Endothelial cell of umbilical vein (primary cell): ENCODE results near the gene USP43. TPM values are rescaled to one million over a fixed set of nuclear protein-coding genes. Genes with fewer than 3 reads are reported as not detected.

Source experiments
- BruUV-seq: library from RNA; stranded (reverse); fragments of 400-500 nt; replicated peaks from 2 replicates; lab custom pipeline; 2021; lab: Mats Ljungman, UMichigan
- CTCF ChIA-PET: fragments of 300-600, 350-600 bp; sonication (Branson Sonifier 250); formaldehyde crosslinking; loops from one replicate; lab custom pipeline; 2021; ENCODE audit warnings: antibody characterized with exemption, inconsistent platforms; lab: Charles Lee
- POLR2A ChIA-PET: fragments of 300-600, 350-600 bp; sonication (Branson Sonifier 250); formaldehyde crosslinking; loops from one replicate; lab custom pipeline; 2021; ENCODE audit warnings: antibody characterized with exemption, inconsistent platforms; lab: Charles Lee
- DNase-seq: peaks from one replicate; pipeline ENCODE4 v3.0.0-alpha.2; 2011; ENCODE audit warnings: low read depth, low spot score
- FAIRE-seq: peaks from 2 replicates; lab custom pipeline; 2011; peaks lifted over from hg19 to GRCh38; lab: Jason Lieb, UNC
- H2AFZ ChIP-seq: 2 replicates; pipeline ENCODE4 v1.6.0; 2012; ENCODE audit warnings: low read depth, low read length, control low read depth, inconsistent platforms
- H3K27ac ChIP-seq: 2 replicates; pipeline ENCODE4 v1.5.1; 2011; ENCODE audit warnings: low read depth, mild to moderate bottlenecking, control low read depth, low read length, moderate library complexity; ENCODE audit not compliant: insufficient read depth
- H3K27me3 ChIP-seq, 2 experiments: 2 replicates each; pipeline versions ENCODE4 v1.6.0 to v1.6.1; 2011; ENCODE audit warnings: low read length in 2 of 2, mixed read lengths in 1 of 2; ENCODE audit not compliant: control insufficient read depth in 2 of 2, insufficient read depth in 2 of 2
- H3K36me3 ChIP-seq, 2 experiments: 2 replicates in 1 of 2; 3 replicates in 1 of 2; pipeline ENCODE4 v1.5.1; 2011; ENCODE audit warnings: low read length in 2 of 2, mild to moderate bottlenecking in 1 of 2, moderate library complexity in 1 of 2; ENCODE audit not compliant: control insufficient read depth in 2 of 2, insufficient read depth in 2 of 2; ENCODE audit errors: extremely low read depth in 1 of 2
- H3K4me1 ChIP-seq: 3 replicates; pipeline ENCODE4 v1.5.1; 2011; ENCODE audit warnings: mild to moderate bottlenecking, low read length; ENCODE audit not compliant: control insufficient read depth, insufficient read depth; ENCODE audit errors: extremely low read depth
- H3K4me2 ChIP-seq: 2 replicates; pipeline ENCODE4 v1.6.1; 2011; ENCODE audit warnings: low read length, control low read depth, mixed read lengths; ENCODE audit not compliant: insufficient read depth
- H3K4me3 ChIP-seq, 3 experiments: fragments of 200-600 bp in 1 of 3; sonication (generic), shearing (Covaris generic) in 1 of 3; replicated peaks in 1 of 3; 2 replicates each; pipeline ENCODE4 v1.5.1; 2011 to 2016; ENCODE audit warnings: control low read depth in 3 of 3, low read length in 3 of 3, mild to moderate bottlenecking in 2 of 3, inconsistent platforms in 1 of 3, low read depth in 1 of 3, moderate library complexity in 1 of 3; ENCODE audit not compliant: insufficient read depth in 1 of 3
- H3K79me2 ChIP-seq: 2 replicates; pipeline ENCODE4 v1.6.0; 2012; ENCODE audit warnings: low read length, inconsistent platforms; ENCODE audit not compliant: control insufficient read depth, insufficient read depth
- H3K9ac ChIP-seq: replicated peaks from 2 replicates; pipeline ENCODE3; 2011; ENCODE audit warnings: low read length, control low read depth; ENCODE audit not compliant: insufficient read depth; ENCODE audit errors: extremely low read depth
- H3K9me1 ChIP-seq: replicated peaks from 3 replicates; pipeline ENCODE4 v1.6.0; 2011; ENCODE audit warnings: mild to moderate bottlenecking, low read length; ENCODE audit not compliant: control insufficient read depth, insufficient read depth; ENCODE audit errors: extremely low read depth
- H3K9me3 ChIP-seq: replicated peaks from 2 replicates; pipeline ENCODE4 v1.5.1; 2012; ENCODE audit warnings: low read length, inconsistent platforms; ENCODE audit not compliant: control insufficient read depth, insufficient read depth
- H4K20me1 ChIP-seq: replicated peaks from 2 replicates; pipeline ENCODE3; 2011; ENCODE audit warnings: mild to moderate bottlenecking, low read length; ENCODE audit not compliant: control insufficient read depth, insufficient read depth; ENCODE audit errors: extremely low read depth
- EZH2 ChIP-seq: IDR thresholded peaks from 2 replicates; pipeline ENCODE4 v1.6.1; 2012; ENCODE audit warnings: borderline replicate concordance, low read depth, mild to moderate bottlenecking, moderate library complexity, low read length, inconsistent platforms; ENCODE audit not compliant: severe bottlenecking
- FOS ChIP-seq: IDR thresholded peaks from 2 replicates; pipeline ENCODE4 v1.6.1; 2011; ENCODE audit warnings: mild to moderate bottlenecking, low read length, moderate library complexity, borderline replicate concordance; ENCODE audit not compliant: insufficient read depth
- GATA2 ChIP-seq: IDR thresholded peaks from 2 replicates; pipeline ENCODE4 v1.7.0; 2011; ENCODE audit warnings: low read depth, mild to moderate bottlenecking, moderate library complexity, mixed read lengths, low read length; ENCODE audit not compliant: insufficient read length, insufficient read depth
- JUN ChIP-seq: IDR thresholded peaks from 2 replicates; pipeline ENCODE4 v1.6.1; 2011; ENCODE audit warnings: borderline replicate concordance, low read depth; ENCODE audit not compliant: insufficient read length, insufficient read depth
- MYC ChIP-seq: IDR thresholded peaks from one replicate; pipeline ENCODE4 v1.6.1; 2011; ENCODE audit warnings: mild to moderate bottlenecking, low read depth, low read length
- POLR2A ChIP-seq: IDR thresholded peaks from 2 replicates; pipeline ENCODE4 v1.6.1; 2012; ENCODE audit warnings: low read depth, mild to moderate bottlenecking, control low read depth, low read length
- POLR2AphosphoS5 ChIP-seq: IDR thresholded peaks from 2 replicates; pipeline ENCODE4 v1.6.1; 2012; ENCODE audit warnings: low read depth, mild to moderate bottlenecking, control low read depth, low read length, moderate library complexity; ENCODE audit not compliant: insufficient read depth
- dilution Hi-C: fragments of 300-500 bp; cut with MboI; formaldehyde crosslinking; loops from one replicate; pipeline ENCODE4 v1.15.0; 2019; ENCODE audit warnings: low sequenced_read_pairs; ENCODE audit not compliant: extremely low pct_ligation_motif_present
- intact Hi-C: fragments of 100-400 bp; cut with micrococcal nuclease; formaldehyde crosslinking; loops from one replicate; pipeline ENCODE4 v1.10.0; 2022
- polyA plus RNA-seq, 4 experiments: library from polyadenylated mRNA; depleted of rRNA in 3 of 4; stranded (reverse) in 3 of 4; unstranded in 1 of 4; fragments of >200 nt; gene quantifications; 2 replicates each; pipeline versions ENCODE4 v1.2.1 to v1.2.3, GENCODE V29; 2011 to 2012; ENCODE audit warnings: missing spikeins in 1 of 4
- total RNA-seq: library from RNA; stranded (reverse); gene quantifications from 2 replicates; pipeline ENCODE4 v1.2.3, GENCODE V29; 2021
- TF ChIP-seq, protein P1 (sequence below), 2 donors: IDR thresholded peaks; 1 replicate in 1 of 2; 2 replicates in 1 of 2; pipeline ENCODE4 v1.5.1; 2011; ENCODE audit warnings: low read length in 2 of 2, mild to moderate bottlenecking in 2 of 2, moderate library complexity in 2 of 2, control low read depth in 1 of 2, inconsistent platforms in 1 of 2, low read depth in 1 of 2; ENCODE audit not compliant: insufficient read depth in 1 of 2; ENCODE audit errors: extremely low read depth in 1 of 2
- TF ChIP-seq, protein P2 (sequence below): IDR thresholded peaks from 2 replicates; pipeline ENCODE4 v1.6.1; 2011; ENCODE audit not compliant: insufficient read depth, insufficient read length

USP43 gene
- total and polyA plus RNA-seq, 2 donors (not counting 3 experiments of a cell fraction or from before 2014, with no cell fraction given), result 0.01 TPM; not detected in 1

DNA sequence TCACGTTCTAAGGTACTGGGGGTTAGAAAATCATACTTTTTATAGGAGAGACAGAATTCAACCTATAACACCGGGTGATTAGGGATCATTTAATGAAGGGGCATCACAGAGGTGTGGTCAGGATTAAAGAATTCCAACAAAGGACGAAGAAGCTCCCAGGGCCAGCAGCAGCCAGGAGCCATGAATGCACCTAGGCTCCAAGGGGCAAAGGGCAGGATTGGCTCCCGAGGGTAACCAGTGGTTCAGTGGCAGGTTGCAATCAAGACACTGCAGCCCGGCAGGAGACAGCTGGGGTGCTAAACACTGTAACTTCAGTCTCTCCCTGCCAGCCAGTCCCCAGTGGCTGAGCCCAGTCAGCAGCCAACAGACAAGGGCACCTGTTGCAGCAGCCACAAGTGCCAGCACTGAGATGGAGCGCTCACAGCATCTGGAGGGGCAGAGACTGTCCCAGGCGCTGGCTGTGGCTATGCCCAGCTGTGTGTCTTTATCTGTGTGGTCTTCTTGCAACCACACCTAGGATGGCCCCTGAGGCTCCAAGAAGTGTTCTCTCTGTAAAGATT, 122.2 kb downstream of the USP43 start:
- Histone ChIP-seq H4K20me1 (no peaks in the 10 kb centered on the region), H3K27me3 (no peaks in the 10 kb centered on the region), H3K4me3 (no peak overlapping the region), H3K4me2 (no peak overlapping the region), H3K9me3 (no peaks in the 10 kb centered on the region), H3K4me1 (no peaks in the 10 kb centered on the region), H3K9ac (no peak overlapping the region), H3K27ac (no peak overlapping the region), H3K79me2 (no peaks in the 10 kb centered on the region), H3K36me3 (no peaks in the 10 kb centered on the region), H2AFZ (no peak overlapping the region), H3K9me1 (no peaks in the 10 kb centered on the region)
- BruUV-seq, result no TSS peak
- TF ChIP-seq, protein P1, sequence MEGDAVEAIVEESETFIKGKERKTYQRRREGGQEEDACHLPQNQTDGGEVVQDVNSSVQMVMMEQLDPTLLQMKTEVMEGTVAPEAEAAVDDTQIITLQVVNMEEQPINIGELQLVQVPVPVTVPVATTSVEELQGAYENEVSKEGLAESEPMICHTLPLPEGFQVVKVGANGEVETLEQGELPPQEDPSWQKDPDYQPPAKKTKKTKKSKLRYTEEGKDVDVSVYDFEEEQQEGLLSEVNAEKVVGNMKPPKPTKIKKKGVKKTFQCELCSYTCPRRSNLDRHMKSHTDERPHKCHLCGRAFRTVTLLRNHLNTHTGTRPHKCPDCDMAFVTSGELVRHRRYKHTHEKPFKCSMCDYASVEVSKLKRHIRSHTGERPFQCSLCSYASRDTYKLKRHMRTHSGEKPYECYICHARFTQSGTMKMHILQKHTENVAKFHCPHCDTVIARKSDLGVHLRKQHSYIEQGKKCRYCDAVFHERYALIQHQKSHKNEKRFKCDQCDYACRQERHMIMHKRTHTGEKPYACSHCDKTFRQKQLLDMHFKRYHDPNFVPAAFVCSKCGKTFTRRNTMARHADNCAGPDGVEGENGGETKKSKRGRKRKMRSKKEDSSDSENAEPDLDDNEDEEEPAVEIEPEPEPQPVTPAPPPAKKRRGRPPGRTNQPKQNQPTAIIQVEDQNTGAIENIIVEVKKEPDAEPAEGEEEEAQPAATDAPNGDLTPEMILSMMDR (IDR thresholded peaks at IDR 0.05; ENCODE audit: extremely low read depth in 1 of 2, insufficient read depth in 1 of 2, low read depth in 1 of 2, low read length in 2 of 2), result no peak
- no peak for TF ChIP-seq FOS
- TF ChIP-seq GATA2, result no peak
- TF ChIP-seq EZH2, result no peak
- TF ChIP-seq, protein P2, sequence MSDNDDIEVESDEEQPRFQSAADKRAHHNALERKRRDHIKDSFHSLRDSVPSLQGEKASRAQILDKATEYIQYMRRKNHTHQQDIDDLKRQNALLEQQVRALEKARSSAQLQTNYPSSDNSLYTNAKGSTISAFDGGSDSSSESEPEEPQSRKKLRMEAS, result no peak
- no peak for TF ChIP-seq POLR2AphosphoS5
- no peak for TF ChIP-seq JUN
- TF ChIP-seq POLR2A, result no peak
- TF ChIP-seq MYC, result no peak
- CTCF ChIA-PET, result interaction anchor here (1.4 kb wide), 1 partner anchor 190 kb away, joined by 28 read pairs; the partner anchor contains the start of gene CFAP52
- FAIRE-seq (no peak), DNase-seq (no peak)
- dilution Hi-C loops, result no loop called here
- intact Hi-C loops, result no loop called here
- POLR2A ChIA-PET, result no interaction called here
